ENCODE results near the gene BHLHE23. TPM values are rescaled to one million over a fixed set of nuclear protein-coding genes. Genes with fewer than 3 reads are reported as not detected.

The BHLHE23 gene
- total RNA-seq, 4 donors from 2014 or later: not detected

DNA sequence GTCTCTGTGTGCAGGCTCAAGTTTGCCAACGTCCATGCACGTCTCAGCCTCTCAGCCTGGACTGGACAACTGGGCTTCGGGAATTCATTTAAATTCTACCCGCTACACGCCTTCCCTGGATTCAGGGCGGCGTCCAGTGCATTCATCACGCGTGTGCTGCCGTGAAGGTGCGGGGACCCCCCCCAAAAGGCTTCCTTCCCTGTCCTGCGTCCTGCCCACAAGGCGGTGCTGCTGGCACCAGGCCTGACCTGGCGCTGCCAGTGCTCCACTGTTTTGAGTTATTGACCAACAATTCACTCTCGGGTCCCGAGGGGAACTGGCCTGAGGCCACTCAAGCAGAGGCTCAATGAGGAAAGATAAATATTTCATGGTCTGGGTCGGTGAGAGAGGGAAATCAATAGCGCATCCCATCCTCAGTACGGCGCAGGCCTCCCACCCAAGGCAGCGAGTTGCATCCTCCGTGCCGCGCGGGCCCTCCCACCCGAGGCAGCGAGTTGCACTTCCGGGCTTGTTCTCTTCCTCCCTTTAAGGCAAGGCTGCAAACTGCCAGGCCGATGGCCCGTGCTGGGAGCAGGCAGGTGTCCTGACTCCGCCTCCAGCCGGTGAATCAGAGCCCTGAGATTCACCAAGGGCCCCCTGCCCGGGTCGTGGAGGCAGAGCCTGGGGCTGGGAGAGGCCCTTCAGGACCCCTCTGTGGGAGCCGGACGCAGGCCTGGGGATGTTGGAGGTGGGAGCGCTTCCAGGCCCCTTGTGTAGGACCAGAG, 22.8 kb upstream of the BHLHE23 start:
- Histone ChIP-seq H3K36me3 (no peaks in the 10 kb centered on the region), H3K27ac (replicated peaks in 1 of 4) (no peak overlapping the region), H3K9me3 (no peaks in the 10 kb centered on the region), H3K4me3 (no peak overlapping the region), H3K27me3 (peaks cover 0 to 96% (median 47%) of the 10 kb centered on the region in 4 donors), H3K4me1 (peaks cover 0 to 21% (median 13%) of the 10 kb centered on the region in 4 donors)
- 69% methylated on average over 23 of the region's 37 CpGs for WGBS
- no peak for TF ChIP-seq EP300 (IDR thresholded peaks at IDR 0.05)
- intact Hi-C loops (cut with DNase I): no loop called here
- no peak for DNase-seq (ENCODE audit: extremely low spot score)

DNA sequence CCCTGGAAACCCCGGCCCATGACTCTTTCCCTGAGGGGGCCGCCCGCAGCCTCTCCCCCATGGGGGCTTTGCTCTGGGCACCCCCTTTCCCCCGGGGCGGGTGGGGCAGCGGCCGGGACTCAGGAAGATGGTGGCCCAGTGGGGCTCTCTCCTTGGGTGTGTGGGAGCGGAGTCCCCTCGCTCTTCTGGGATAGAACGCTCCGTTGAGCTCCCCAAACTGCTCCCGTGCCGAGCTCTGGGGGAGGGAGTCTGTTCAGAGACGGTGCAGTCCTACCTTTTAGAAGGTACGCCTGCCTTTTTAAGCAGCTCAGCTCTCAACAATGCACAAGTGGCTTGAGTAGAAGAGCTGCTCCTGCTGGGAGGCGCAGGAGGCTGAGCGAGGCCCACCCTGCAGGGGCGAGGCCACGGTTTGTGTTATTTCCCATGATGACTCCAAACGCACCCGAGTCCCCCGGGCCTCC, 21.7 kb upstream of the BHLHE23 start:
- Histone ChIP-seq H3K36me3 (no peaks in the 10 kb centered on the region), H3K4me1 (peaks cover 0 to 18% (median 11%) of the 10 kb centered on the region in 4 donors), H3K27me3 (peaks cover 0 to 96% (median 57%) of the 10 kb centered on the region in 4 donors), H3K4me3 (no peak overlapping the region), H3K27ac (replicated peaks in 1 of 4) (no peak overlapping the region), H3K9me3 (no peaks in the 10 kb centered on the region)
- TF ChIP-seq POLR2A (IDR thresholded peaks at IDR 0.05; ENCODE audit: low read depth) (no peak), EP300 (IDR thresholded peaks at IDR 0.05) (no peak), POLR2AphosphoS5 (IDR thresholded peaks at IDR 0.05) (no peak)
- TF ChIP-seq, protein P1, sequence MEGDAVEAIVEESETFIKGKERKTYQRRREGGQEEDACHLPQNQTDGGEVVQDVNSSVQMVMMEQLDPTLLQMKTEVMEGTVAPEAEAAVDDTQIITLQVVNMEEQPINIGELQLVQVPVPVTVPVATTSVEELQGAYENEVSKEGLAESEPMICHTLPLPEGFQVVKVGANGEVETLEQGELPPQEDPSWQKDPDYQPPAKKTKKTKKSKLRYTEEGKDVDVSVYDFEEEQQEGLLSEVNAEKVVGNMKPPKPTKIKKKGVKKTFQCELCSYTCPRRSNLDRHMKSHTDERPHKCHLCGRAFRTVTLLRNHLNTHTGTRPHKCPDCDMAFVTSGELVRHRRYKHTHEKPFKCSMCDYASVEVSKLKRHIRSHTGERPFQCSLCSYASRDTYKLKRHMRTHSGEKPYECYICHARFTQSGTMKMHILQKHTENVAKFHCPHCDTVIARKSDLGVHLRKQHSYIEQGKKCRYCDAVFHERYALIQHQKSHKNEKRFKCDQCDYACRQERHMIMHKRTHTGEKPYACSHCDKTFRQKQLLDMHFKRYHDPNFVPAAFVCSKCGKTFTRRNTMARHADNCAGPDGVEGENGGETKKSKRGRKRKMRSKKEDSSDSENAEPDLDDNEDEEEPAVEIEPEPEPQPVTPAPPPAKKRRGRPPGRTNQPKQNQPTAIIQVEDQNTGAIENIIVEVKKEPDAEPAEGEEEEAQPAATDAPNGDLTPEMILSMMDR (IDR thresholded peaks at IDR 0.05): no peak
- WGBS: 16% methylated on average over 14 of the region's 22 CpGs
- DNase-seq (ENCODE audit: extremely low spot score): no peak
- intact Hi-C loops (cut with DNase I): no loop called here

- no peak overlapping the region for H3K4me3 ChIP-seq
- WGBS: 14% methylated on average over 6 of the region's 23 CpGs
- H3K27ac ChIP-seq (replicated peaks in 1 of 4): no peak overlapping the region
- H3K9me3 ChIP-seq: no peaks in the 10 kb centered on the region
- DNase-seq (ENCODE audit: extremely low spot score): no peak
- TF ChIP-seq EP300 (IDR thresholded peaks at IDR 0.05) (no peak), POLR2AphosphoS5 (IDR thresholded peaks at IDR 0.05) (no peak), POLR2A (IDR thresholded peaks at IDR 0.05; ENCODE audit: low read depth) (no peak)
- TF ChIP-seq, protein P1 (IDR thresholded peaks at IDR 0.05): no peak
- H3K36me3 ChIP-seq: no peaks in the 10 kb centered on the region
- intact Hi-C loops (cut with DNase I): no loop called here
- H3K27me3 ChIP-seq: peaks cover 0 to 96% (median 60%) of the 10 kb centered on the region in 4 donors
- peaks cover 0 to 13% (median 8%) of the 10 kb centered on the region in 4 donors for H3K4me1 ChIP-seq
Observed at GRCh38 chr20:63027922-63028389, 21.2 kb upstream of the BHLHE23 start.

DNA sequence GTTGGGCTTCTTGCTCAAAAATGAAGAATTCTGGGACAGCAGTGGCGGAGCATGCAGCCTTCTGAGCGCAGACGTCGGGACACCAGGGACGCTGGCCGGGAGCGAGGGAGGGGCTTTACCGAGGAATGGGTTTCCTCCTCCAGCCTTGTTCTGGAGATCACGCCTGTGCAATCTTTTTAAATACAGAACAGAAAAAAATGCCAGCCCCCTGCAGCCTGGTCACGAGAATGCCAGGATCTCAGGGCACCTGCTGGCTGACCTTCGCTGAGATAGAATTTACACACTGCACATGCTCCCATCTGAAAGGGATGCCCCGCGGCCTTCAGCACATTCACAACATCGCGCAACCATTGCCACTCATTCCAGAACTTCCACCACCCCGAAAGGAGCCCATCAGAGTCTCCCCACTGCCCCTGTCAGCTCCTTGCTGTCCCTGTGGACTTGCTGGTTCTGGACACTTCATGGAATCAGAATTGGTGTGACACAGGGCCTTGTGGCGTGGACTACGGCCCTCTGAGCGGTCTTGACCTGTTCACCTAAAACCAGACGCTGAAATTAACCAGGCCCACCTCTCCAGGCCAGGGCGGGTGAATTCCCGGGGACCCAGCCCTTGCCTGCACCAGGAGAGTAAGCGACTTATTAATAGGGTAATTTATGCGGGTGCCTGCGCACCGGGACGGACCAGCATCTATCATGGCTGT, 20.6 kb upstream of the BHLHE23 start:
- TF ChIP-seq POLR2A (IDR thresholded peaks at IDR 0.05; ENCODE audit: low read depth): no peak
- no peak for TF ChIP-seq POLR2AphosphoS5 (IDR thresholded peaks at IDR 0.05)
- TF ChIP-seq EP300 (IDR thresholded peaks at IDR 0.05): no peak
- TF ChIP-seq, protein P1 (IDR thresholded peaks at IDR 0.05): no peak
- WGBS: 69% methylated on average over 25 of the region's 27 CpGs
- no peaks in the 10 kb centered on the region for H3K36me3 ChIP-seq
- no peaks in the 10 kb centered on the region for H3K9me3 ChIP-seq
- intact Hi-C loops (cut with DNase I): no loop called here
- peaks cover 0 to 11% (median 6%) of the 10 kb centered on the region in 4 donors for H3K4me1 ChIP-seq
- no peak overlapping the region for H3K27ac ChIP-seq (replicated peaks in 1 of 4)
- no peak for DNase-seq (ENCODE audit: extremely low spot score)
- H3K4me3 ChIP-seq: no peak overlapping the region
- H3K27me3 ChIP-seq: peaks cover 0 to 96% (median 63%) of the 10 kb centered on the region in 4 donors

DNA sequence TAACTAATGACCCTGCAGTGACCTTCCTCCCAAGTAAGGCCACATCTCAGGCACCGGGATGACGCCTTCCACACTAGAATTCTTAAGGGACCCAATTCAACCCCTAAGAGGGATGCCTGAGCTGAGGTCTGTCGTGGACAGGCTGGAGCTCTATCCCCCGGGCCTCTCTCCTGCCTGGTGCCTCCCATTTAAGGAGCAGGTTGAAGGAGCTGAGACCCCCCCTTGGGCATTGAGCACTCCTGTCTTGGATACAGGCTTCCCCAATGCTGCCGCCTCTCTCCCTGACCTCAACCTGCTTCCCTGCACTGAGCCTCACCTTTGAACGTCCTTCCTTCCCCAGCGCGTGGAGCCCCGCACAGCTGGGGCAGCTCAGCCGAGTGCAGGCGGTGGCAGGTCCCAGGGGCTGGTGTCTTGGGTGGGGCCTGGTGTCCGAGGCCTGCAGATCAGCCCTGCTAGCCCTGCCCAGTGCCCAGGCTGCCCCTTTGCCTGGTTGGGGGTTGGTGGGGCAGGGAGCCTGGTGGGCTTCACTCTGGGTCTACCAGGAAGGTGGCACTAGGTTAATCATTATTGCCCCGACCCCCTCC, 19.9 kb upstream of the BHLHE23 start:
- TF ChIP-seq POLR2A (IDR thresholded peaks at IDR 0.05; ENCODE audit: low read depth) (no peak), EP300 (IDR thresholded peaks at IDR 0.05) (no peak), POLR2AphosphoS5 (IDR thresholded peaks at IDR 0.05) (no peak)
- TF ChIP-seq, protein P1 (IDR thresholded peaks at IDR 0.05): no peak
- intact Hi-C loops (cut with DNase I): no loop called here
- WGBS: 64% methylated on average over 13 of the region's 13 CpGs
- H3K9me3 ChIP-seq: no peaks in the 10 kb centered on the region
- peaks cover 0 to 11% (median 6%) of the 10 kb centered on the region in 4 donors for H3K4me1 ChIP-seq
- H3K27me3 ChIP-seq: peaks cover 0 to 96% (median 62%) of the 10 kb centered on the region in 4 donors
- no peak overlapping the region for H3K4me3 ChIP-seq
- no peaks in the 10 kb centered on the region for H3K36me3 ChIP-seq
- DNase-seq (ENCODE audit: extremely low spot score): no peak
- H3K27ac ChIP-seq (replicated peaks in 1 of 4): no peak overlapping the region
